ENCODE measurements around the gene C2CD4B. TPM values are rescaled to one million over a fixed set of nuclear protein-coding genes. Genes with fewer than 3 reads are reported as not detected.

Gene C2CD4B
- polyA plus RNA-seq, 4 donors, result 1.4 to 3.7 (median 3.2) TPM; not detected in 1

DNA sequence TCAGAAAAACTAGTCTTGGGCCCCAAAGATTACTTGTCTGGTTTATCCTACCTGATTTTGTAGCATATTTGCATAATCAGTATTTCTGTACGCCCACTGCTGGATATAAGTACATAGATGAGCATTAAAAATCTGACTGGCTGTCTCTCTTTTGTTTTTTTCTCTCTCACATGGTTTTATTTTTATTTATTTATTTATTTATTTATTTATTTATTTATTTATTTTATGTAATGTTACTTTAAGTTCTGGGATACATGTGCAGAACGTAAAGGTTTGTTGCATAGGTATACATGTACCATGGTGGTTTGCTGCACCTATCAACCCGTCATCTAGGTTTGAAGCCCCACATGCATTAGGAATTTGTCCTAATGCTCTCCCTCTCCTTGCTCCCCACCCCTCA is 31.9 kb downstream of the C2CD4B start:
- FAIRE-seq (no peak), DNase-seq (no peak)
- Histone ChIP-seq H3K4me1 (ENCODE audit: control insufficient read depth in 3 of 3, insufficient read depth in 2 of 3, low read depth in 1 of 3, low read length in 2 of 3) (peaks cover 6 to 34% (median 7%) of the 10 kb centered on the region in 3 donors), H3K4me3 (ENCODE audit: low read depth in 1 of 3, low read length in 3 of 3) (no peak overlapping the region), H3K27me3 (ENCODE audit: control insufficient read depth in 3 of 3, insufficient read depth in 3 of 3, low read length in 3 of 3) (no peaks in the 10 kb centered on the region), H3K27ac (ENCODE audit: low read depth in 1 of 3, low read length in 2 of 3) (no peak overlapping the region), H3K36me3 (ENCODE audit: control insufficient read depth in 3 of 3, insufficient read depth in 2 of 3, low read depth in 1 of 3, low read length in 3 of 3) (no peaks in the 10 kb centered on the region), H3K9me3 (ENCODE audit: control insufficient read depth in 2 of 2, insufficient read depth in 1 of 2, low read depth in 1 of 2, low read length in 1 of 2) (no peaks in the 10 kb centered on the region)
- 93 to 97% (median 94%) methylated on average over 3 of the region's 3 CpGs for WGBS, 3 donors

DNA sequence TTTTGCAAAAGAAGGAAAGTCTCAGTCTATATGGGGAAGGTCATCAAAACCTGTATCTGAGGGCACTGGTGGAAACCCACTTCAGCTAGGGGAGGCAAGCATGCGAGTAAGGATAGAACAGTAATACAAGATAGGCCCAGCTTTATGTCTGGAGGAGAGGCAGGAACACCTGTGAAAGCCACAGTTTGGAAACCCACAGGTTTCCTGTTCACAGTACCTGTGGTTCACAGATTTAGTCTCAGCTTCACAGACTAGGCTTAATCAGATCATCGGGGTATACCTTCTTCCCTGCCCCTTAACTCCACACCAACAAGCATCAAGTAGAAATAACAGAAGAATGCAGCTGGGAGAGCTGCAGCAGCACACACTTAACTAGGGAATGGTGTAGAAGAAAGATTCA is 36.2 kb downstream of the C2CD4B start:
- FAIRE-seq, result no peak
- Histone ChIP-seq H3K4me1 (ENCODE audit: control insufficient read depth in 3 of 3, insufficient read depth in 2 of 3, low read depth in 1 of 3, low read length in 2 of 3) (peaks cover 0 to 4% (median 4%) of the 10 kb centered on the region in 3 donors), H3K36me3 (ENCODE audit: control insufficient read depth in 3 of 3, insufficient read depth in 2 of 3, low read depth in 1 of 3, low read length in 3 of 3) (no peaks in the 10 kb centered on the region), H3K27me3 (ENCODE audit: control insufficient read depth in 3 of 3, insufficient read depth in 3 of 3, low read length in 3 of 3) (no peaks in the 10 kb centered on the region), H3K9me3 (ENCODE audit: control insufficient read depth in 2 of 2, insufficient read depth in 1 of 2, low read depth in 1 of 2, low read length in 1 of 2) (no peaks in the 10 kb centered on the region), H3K27ac (ENCODE audit: low read depth in 1 of 3, low read length in 2 of 3) (no peak overlapping the region), H3K4me3 (ENCODE audit: low read depth in 1 of 3, low read length in 3 of 3) (no peak overlapping the region)
- DNase-seq, result no peak
- 72 to 81% (median 73%) methylated on average over 2 of the region's 2 CpGs for WGBS, 3 donors

DNA sequence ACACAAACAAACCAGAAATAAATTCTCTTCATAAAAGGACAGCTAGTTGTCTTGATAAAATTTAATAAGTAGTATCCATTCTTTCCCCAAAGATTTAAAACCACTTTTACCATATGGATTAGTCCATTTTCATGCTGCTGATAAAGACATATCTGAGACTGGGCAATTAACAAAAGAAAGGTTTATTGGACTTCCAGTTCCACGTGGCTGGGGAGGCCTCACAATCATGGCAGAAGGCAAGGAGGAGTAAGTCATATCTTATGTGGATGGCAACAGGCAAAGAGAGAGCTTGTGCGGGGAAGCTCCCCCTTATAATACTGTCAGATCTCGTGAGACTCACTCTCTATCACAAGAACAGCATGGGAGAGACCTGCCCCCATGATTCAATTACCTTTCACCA is 38.7 kb downstream of the C2CD4B start:
- H3K27ac ChIP-seq (ENCODE audit: low read depth in 1 of 3, low read length in 2 of 3), result no peak overlapping the region
- no peak for FAIRE-seq

DNA sequence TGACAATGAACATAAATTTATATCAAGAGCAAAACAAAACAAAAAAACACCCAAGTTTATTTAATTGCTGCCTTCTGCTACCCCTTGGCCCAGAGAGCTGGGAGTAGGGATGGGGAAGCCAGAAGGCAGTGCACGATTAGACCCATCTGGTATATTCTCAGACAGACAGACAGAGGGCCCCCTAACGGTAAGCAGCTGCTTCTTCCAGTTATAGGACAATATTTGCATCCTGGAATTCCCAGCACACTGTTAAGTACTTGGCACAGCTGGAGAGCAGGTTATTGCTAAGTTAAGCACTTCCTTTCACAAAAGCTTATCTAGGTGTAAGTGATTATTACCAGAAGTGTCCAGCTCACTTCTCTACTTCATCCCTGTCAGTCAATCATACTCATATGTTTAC is 39.3 kb downstream of the C2CD4B start:
- FAIRE-seq (no peak), DNase-seq (peak; percentile 69 to 71)
- WGBS, 3 donors, result 19 to 24% (median 23%) methylated on average over 2 of the region's 2 CpGs
- Histone ChIP-seq H3K36me3 (ENCODE audit: control insufficient read depth in 3 of 3, insufficient read depth in 2 of 3, low read depth in 1 of 3, low read length in 3 of 3) (no peaks in the 10 kb centered on the region), H3K27me3 (ENCODE audit: control insufficient read depth in 3 of 3, insufficient read depth in 3 of 3, low read length in 3 of 3) (no peaks in the 10 kb centered on the region), H3K9me3 (ENCODE audit: control insufficient read depth in 2 of 2, insufficient read depth in 1 of 2, low read depth in 1 of 2, low read length in 1 of 2) (no peaks in the 10 kb centered on the region), H3K4me1 (ENCODE audit: control insufficient read depth in 3 of 3, insufficient read depth in 2 of 3, low read depth in 1 of 3, low read length in 2 of 3) (peaks cover 0 to 10% (median 7%) of the 10 kb centered on the region in 3 donors), H3K27ac (ENCODE audit: low read depth in 1 of 3, low read length in 2 of 3) (no peak overlapping the region), H3K4me3 (ENCODE audit: low read depth in 1 of 3, low read length in 3 of 3) (no peak overlapping the region)

More for the DNA sequence above, 38.7 kb downstream of the C2CD4B start:
- no peaks in the 10 kb centered on the region for H3K27me3 ChIP-seq (ENCODE audit: control insufficient read depth in 3 of 3, insufficient read depth in 3 of 3, low read length in 3 of 3)
- H3K9me3 ChIP-seq (ENCODE audit: control insufficient read depth in 2 of 2, insufficient read depth in 1 of 2, low read depth in 1 of 2, low read length in 1 of 2), result no peaks in the 10 kb centered on the region
- 63 to 79% (median 76%) methylated on average over 3 of the region's 3 CpGs for WGBS, 3 donors
- no peaks in the 10 kb centered on the region for H3K36me3 ChIP-seq (ENCODE audit: control insufficient read depth in 3 of 3, insufficient read depth in 2 of 3, low read depth in 1 of 3, low read length in 3 of 3)
- no peak overlapping the region for H3K4me3 ChIP-seq (ENCODE audit: low read depth in 1 of 3, low read length in 3 of 3)
- DNase-seq, result no peak
- H3K4me1 ChIP-seq (ENCODE audit: control insufficient read depth in 3 of 3, insufficient read depth in 2 of 3, low read depth in 1 of 3, low read length in 2 of 3), result peaks cover 0 to 10% (median 4%) of the 10 kb centered on the region in 3 donors

DNA sequence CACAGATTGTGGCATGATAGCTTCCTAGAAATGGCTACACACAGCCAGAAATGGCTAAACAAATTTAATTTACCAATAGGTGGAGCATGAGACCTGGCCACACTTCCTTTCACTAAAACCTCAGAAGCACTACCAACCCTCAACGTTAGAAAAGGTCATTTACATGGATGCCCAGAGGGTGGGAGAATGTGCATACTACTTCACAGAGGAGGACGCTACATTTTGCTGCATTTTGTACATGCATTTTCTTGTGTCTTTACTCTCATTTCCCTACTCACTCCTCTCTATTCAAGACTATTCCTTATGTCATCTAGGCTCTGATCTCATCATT is 40.1 kb downstream of the C2CD4B start:
- H3K9me3 ChIP-seq (ENCODE audit: control insufficient read depth in 2 of 2, insufficient read depth in 1 of 2, low read depth in 1 of 2, low read length in 1 of 2), result no peaks in the 10 kb centered on the region
- H3K4me1 ChIP-seq (ENCODE audit: control insufficient read depth in 3 of 3, insufficient read depth in 2 of 3, low read depth in 1 of 3, low read length in 2 of 3), result peaks cover 0 to 10% (median 7%) of the 10 kb centered on the region in 3 donors
- H3K4me3 ChIP-seq (ENCODE audit: low read depth in 1 of 3, low read length in 3 of 3), result no peak overlapping the region
- 50 to 54% (median 51%) methylated on average over 2 of the region's 2 CpGs for WGBS, 3 donors
- no peaks in the 10 kb centered on the region for H3K36me3 ChIP-seq (ENCODE audit: control insufficient read depth in 3 of 3, insufficient read depth in 2 of 3, low read depth in 1 of 3, low read length in 3 of 3)
- DNase-seq, result no peak
- no peak for FAIRE-seq
- H3K27me3 ChIP-seq (ENCODE audit: control insufficient read depth in 3 of 3, insufficient read depth in 3 of 3, low read length in 3 of 3), result no peaks in the 10 kb centered on the region
- peak overlapping the region in 2 of 3 donors; percentile 72 to 78 for H3K27ac ChIP-seq (ENCODE audit: low read depth in 1 of 3, low read length in 2 of 3)

DNA sequence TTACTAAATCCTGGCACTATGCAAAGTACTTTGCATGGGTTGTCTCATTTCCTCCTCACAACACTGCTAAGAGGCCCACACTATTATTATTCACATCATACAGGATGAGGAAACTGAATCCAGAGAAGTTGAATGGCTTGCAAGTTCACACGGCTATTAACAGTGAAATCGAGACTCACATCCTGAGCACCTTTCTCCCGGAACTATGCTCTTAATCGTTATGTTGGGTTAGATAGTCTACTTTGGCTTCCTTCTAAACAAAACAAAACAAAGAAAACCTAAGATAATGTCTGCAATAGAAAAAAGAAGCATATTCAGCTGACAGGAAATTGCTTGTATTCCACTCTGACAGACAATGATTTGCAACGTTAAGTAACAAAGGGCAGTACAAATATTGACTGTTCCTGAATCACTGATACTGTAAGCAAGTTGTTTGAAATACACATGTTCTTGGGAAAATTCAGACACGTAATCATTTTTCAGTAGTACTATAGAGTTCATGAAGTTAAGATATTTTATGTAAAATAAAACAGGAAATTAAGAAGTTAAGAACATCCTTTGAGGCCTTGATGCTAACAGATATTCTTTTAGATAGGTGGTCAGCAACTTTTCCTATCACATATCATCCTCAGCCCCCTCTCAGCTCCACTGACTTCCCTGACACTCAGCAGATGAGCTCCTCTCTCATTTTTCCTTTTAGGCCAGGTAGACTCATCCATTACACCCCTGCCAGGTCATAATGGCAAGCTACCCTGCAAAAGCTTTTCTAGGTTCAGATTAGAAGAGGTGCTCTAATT is 40.7 kb downstream of the C2CD4B start:
- FAIRE-seq (no peak), DNase-seq (peak; percentile 42 to 72)
- no peaks in the 10 kb centered on the region for H3K9me3 ChIP-seq (ENCODE audit: control insufficient read depth in 2 of 2, insufficient read depth in 1 of 2, low read depth in 1 of 2, low read length in 1 of 2)
- no peak overlapping the region for H3K4me3 ChIP-seq (ENCODE audit: low read depth in 1 of 3, low read length in 3 of 3)
- H3K27ac ChIP-seq (ENCODE audit: low read depth in 1 of 3, low read length in 2 of 3), result peak overlapping the region in 2 of 3 donors; percentile 72 to 78
- H3K27me3 ChIP-seq (ENCODE audit: control insufficient read depth in 3 of 3, insufficient read depth in 3 of 3, low read length in 3 of 3), result no peaks in the 10 kb centered on the region
- WGBS, 3 donors, result 10 to 29% (median 21%) methylated on average over 6 of the region's 6 CpGs
- H3K4me1 ChIP-seq (ENCODE audit: control insufficient read depth in 3 of 3, insufficient read depth in 2 of 3, low read depth in 1 of 3, low read length in 2 of 3), result peaks cover 0 to 10% (median 7%) of the 10 kb centered on the region in 3 donors
- no peaks in the 10 kb centered on the region for H3K36me3 ChIP-seq (ENCODE audit: control insufficient read depth in 3 of 3, insufficient read depth in 2 of 3, low read depth in 1 of 3, low read length in 3 of 3)

DNA sequence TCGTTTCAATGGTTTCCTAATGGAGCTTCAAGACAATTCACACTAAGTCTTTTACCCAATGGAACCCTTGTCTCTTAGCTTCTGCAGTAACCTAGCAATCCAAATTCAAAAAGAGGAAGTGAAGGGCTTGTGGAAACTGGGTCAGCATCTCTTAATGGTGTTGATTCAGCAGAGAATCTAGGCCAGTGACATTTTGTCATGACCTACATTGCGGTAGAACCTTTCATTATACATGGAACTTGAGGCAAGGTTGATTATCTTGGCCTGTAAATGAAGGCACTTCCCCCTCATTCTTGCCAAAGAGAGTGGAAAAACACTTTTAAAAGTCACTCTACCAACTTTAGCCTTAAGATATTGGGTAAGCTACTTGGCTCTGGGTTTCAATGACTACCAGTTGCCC is 42.8 kb downstream of the C2CD4B start:
- DNase-seq (peak in 1 of 2 donors; percentile 31), FAIRE-seq (no peak)
- Histone ChIP-seq H3K4me1 (ENCODE audit: control insufficient read depth in 3 of 3, insufficient read depth in 2 of 3, low read depth in 1 of 3, low read length in 2 of 3) (peaks cover 2 to 20% (median 12%) of the 10 kb centered on the region in 3 donors), H3K9me3 (ENCODE audit: control insufficient read depth in 2 of 2, insufficient read depth in 1 of 2, low read depth in 1 of 2, low read length in 1 of 2) (no peaks in the 10 kb centered on the region), H3K36me3 (ENCODE audit: control insufficient read depth in 3 of 3, insufficient read depth in 2 of 3, low read depth in 1 of 3, low read length in 3 of 3) (no peaks in the 10 kb centered on the region), H3K4me3 (ENCODE audit: low read depth in 1 of 3, low read length in 3 of 3) (no peak overlapping the region), H3K27ac (ENCODE audit: low read depth in 1 of 3, low read length in 2 of 3) (peak overlapping the region in 1 of 3 donors; percentile 68), H3K27me3 (ENCODE audit: control insufficient read depth in 3 of 3, insufficient read depth in 3 of 3, low read length in 3 of 3) (no peaks in the 10 kb centered on the region)
- WGBS, 3 donors, result 81 to 89% (median 82%) methylated on average over 2 of the region's 2 CpGs

DNA sequence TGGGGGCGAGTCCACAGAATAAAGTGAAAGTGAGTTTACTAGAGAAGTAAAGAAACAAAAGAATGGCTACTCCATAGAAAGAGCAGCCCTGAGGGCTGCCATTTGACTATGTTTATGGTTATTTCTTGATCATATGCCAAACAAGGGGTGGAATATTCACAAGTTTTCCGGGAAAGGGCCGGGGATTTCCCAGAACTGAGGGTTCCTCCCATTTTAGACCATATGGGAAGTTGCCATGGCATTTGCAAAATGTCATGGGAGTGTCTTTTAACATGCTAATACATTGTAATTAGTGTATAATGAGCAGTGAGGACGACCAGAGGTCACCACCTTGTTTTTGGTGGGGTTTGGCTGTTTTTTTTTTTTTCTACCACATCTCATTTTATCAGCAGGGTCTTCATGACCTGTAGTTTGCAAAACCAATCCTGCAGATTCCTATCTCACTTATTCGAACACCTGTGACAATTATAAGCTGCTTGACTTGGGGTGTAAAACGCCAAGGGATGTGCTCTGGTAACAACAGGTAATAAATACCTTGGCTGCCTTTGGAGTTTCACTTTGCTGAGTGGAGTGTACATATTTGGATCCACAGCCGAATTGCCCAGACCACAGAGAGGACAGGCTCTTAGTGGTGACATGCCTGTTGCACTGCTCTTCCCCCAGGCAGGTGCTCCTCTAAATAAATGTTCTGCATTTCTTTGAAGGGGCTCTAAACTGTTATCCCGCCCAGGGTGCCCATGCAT is 43.6 kb downstream of the C2CD4B start:
- peak overlapping the region in 1 of 3 donors; percentile 24 for H3K27ac ChIP-seq (ENCODE audit: low read depth in 1 of 3, low read length in 2 of 3)
- H3K36me3 ChIP-seq (ENCODE audit: control insufficient read depth in 3 of 3, insufficient read depth in 2 of 3, low read depth in 1 of 3, low read length in 3 of 3), result no peaks in the 10 kb centered on the region
- H3K4me3 ChIP-seq (ENCODE audit: low read depth in 1 of 3, low read length in 3 of 3), result no peak overlapping the region
- H3K27me3 ChIP-seq (ENCODE audit: control insufficient read depth in 3 of 3, insufficient read depth in 3 of 3, low read length in 3 of 3), result no peaks in the 10 kb centered on the region
- H3K9me3 ChIP-seq (ENCODE audit: control insufficient read depth in 2 of 2, insufficient read depth in 1 of 2, low read depth in 1 of 2, low read length in 1 of 2), result no peaks in the 10 kb centered on the region
- peaks cover 2 to 22% (median 12%) of the 10 kb centered on the region in 3 donors for H3K4me1 ChIP-seq (ENCODE audit: control insufficient read depth in 3 of 3, insufficient read depth in 2 of 3, low read depth in 1 of 3, low read length in 2 of 3)
- FAIRE-seq (no peak), DNase-seq (peak in 1 of 2 donors; percentile 31)
- 41 to 70% (median 61%) methylated on average over 8 of the region's 8 CpGs for WGBS, 3 donors

Measured in small intestine (tissue), 7 donors.